Measurements from ENCODE around the gene ACOX2.

DNA sequence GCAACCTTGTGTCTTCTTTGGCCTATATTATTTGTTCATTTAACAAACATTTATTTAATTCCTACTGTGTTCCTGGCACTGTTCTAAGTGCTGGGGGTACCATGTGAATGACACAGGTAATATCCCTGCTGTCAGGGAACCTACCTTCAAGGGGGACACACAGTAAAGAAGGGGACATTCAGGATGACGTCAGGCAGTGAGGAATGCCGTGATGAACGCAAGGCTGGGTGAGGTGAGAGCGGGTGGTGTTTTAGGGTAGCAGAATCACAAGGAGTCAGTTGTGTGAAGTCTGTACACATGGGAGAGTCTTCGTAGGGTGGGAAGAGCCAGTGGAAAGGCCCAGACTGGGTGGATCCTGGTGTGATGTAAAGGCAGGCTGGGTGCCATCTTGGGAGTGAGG is 41.9 kb upstream of the ACOX2 start:
- TF ChIP-seq, protein P1, sequence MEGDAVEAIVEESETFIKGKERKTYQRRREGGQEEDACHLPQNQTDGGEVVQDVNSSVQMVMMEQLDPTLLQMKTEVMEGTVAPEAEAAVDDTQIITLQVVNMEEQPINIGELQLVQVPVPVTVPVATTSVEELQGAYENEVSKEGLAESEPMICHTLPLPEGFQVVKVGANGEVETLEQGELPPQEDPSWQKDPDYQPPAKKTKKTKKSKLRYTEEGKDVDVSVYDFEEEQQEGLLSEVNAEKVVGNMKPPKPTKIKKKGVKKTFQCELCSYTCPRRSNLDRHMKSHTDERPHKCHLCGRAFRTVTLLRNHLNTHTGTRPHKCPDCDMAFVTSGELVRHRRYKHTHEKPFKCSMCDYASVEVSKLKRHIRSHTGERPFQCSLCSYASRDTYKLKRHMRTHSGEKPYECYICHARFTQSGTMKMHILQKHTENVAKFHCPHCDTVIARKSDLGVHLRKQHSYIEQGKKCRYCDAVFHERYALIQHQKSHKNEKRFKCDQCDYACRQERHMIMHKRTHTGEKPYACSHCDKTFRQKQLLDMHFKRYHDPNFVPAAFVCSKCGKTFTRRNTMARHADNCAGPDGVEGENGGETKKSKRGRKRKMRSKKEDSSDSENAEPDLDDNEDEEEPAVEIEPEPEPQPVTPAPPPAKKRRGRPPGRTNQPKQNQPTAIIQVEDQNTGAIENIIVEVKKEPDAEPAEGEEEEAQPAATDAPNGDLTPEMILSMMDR (IDR thresholded peaks at IDR 0.05): no peak
- no peak for TF ChIP-seq MAZ (IDR thresholded peaks at IDR 0.05; ENCODE audit: borderline replicate concordance, low read depth, low read length)
- TF ChIP-seq, protein P2, sequence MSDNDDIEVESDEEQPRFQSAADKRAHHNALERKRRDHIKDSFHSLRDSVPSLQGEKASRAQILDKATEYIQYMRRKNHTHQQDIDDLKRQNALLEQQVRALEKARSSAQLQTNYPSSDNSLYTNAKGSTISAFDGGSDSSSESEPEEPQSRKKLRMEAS (IDR thresholded peaks at IDR 0.05): no peak
- TF ChIP-seq RFX5 (IDR thresholded peaks at IDR 0.05): no peak
- TF ChIP-seq, protein P3, sequence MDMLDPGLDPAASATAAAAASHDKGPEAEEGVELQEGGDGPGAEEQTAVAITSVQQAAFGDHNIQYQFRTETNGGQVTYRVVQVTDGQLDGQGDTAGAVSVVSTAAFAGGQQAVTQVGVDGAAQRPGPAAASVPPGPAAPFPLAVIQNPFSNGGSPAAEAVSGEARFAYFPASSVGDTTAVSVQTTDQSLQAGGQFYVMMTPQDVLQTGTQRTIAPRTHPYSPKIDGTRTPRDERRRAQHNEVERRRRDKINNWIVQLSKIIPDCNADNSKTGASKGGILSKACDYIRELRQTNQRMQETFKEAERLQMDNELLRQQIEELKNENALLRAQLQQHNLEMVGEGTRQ (IDR thresholded peaks at IDR 0.05): no peak
- TF ChIP-seq PHF8 (IDR thresholded peaks at IDR 0.05; ENCODE audit: borderline replicate concordance, low read depth): no peak
- no peak for TF ChIP-seq EP300 (IDR thresholded peaks at IDR 0.05)
